HG02642 (cell line): ENCODE data around the gene CPD.

ENCODE experiments used
- ATAC-seq: cut with Tn5 transposase; IDR thresholded peaks from one replicate; pipeline ENCODE4 v1.9.1; 2021; ENCODE audit warnings: mild to moderate bottlenecking; ENCODE audit not compliant: unreplicated experiment, poor library complexity

CPD gene

DNA sequence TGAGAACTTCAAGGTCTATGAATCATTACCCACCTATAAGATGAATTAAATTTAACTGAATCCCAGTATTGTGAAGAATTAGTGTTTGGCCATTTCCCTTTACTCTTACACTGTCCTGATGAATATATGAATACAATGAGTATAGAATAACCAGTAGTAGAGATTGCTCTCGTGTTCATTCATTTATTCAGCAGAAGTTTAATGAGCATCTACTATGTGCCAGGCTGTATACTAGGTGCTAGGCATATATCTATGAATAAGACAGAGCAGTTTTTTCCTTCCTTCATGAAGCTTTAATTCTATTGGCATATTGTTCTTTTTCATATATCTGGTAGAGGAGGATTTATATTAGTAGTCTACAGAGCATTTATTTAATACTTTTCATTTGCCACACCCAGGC, 104.4 kb downstream of the CPD start:
- no peak for ATAC-seq

DNA sequence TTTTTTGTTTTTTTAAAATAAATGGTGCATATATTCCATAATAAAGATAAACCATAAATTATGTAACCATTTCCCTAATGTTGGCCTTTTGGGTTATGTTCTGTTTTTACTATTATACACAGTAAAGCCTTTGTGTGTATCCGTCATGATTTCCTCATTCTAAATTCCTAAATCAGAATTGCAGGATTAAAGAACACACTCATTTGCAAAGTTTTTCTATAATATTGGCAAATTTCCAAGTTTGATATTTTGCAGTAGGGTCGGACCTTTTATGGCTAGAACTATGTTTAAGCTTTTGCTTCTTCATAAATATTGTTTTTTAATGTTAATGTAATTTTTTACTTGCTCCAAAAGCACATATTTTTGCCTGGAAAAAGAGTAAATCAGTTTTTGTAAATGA, 115.1 kb downstream of the CPD start:
- no peak for ATAC-seq

DNA sequence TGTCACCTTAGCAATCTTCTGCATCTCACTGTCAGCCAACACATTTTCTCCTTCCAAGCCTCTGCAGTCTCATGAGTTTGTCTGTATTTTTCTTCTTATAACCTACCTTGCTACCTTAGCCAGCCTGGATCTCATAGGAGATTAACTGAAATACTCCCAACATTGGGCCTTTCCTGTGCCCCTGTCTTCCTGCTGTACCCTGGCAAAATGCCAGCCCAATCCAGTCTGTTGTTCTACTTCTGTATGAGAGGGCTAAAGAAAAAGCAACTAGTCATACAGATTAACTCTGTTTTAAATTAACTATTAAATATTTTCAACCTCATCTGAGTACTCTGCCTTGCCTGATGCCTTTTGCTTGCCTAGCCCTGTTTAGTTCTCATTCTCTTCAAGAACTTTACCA, 116.9 kb downstream of the CPD start:
- ATAC-seq: no peak

DNA sequence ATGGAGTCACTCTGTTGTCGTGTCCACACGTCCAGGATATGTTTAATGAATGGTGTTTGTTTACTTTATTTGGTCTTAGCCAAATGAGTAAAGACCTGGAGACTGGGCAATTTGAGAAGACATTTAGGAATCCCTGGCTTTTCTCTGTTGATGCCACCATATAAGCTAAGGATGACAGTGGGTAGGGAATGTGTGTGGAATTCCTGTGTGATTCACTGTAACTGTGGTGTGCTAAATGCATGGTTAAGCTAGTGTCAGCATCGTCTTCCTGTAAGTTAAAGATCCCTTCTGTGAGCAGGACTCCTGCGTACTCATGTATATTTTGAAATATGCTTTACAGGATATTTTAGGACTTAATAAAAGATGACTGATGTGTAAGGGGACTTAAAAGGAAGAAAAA, 124.8 kb downstream of the CPD start:
- no peak for ATAC-seq

DNA sequence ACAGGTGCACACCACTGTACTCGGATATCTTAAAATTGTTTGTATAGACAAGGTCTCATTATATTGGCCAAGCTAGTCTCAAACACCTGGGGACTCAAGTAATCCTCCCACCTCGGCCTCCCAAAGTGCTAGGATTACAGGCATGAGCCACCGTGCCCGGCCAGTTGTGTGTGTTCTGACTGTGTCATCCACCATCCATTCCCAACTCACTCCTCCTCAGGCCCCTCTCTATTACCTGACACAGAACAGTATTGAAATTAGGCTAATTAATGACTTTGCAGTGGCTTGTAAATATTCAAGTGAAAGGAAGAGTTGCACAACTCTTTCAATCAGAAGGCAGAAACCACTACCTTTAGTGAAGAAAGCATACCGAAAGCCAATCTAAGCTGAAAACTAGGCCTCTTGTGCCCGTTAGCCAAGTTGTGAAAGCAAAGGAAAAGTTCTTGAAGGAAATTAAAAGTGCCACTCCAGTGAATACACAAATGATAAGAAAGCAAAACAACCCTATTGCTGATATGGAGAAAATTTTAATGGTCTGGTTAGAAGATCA, 127.2 kb downstream of the CPD start:
- ATAC-seq: no peak

DNA sequence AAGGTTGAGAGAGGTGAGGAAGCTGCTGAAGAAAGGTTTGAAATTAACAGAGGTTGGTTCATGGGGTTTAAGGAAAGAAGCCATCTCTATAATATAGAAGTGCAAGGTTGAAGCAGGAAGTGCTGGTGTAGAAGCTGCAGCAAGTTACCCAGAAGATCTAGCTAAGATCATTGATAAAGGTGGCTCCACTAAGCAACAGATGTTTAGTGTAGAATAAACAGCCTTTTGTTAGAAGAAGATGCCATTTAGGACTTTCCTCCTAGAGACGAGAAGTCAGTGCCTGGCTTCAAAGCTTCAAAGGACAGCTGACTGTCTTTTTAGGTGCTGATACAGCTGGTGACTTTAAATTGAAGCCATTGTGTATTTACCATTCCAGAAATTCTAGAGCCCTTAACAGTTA, 127.8 kb downstream of the CPD start:
- no peak for ATAC-seq

DNA sequence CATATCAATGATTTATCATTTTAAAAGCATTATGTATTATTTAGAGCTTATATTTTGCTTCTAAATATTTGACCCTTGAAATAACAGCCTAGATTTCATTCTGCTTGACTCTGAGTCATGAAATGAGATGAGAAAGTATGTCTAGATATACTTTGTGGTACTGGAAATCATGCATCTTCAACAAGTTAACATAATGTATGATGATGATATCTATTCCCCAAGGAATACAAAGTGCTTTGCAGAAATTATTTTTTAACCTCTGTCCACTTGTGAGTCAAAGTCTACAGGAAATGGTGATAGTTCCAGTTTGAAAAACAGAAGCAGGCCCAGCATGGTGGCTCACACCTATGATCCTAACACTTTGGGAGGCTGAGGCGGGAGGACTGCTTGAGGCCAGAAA, 134.6 kb downstream of the CPD start:
- ATAC-seq: no peak

DNA sequence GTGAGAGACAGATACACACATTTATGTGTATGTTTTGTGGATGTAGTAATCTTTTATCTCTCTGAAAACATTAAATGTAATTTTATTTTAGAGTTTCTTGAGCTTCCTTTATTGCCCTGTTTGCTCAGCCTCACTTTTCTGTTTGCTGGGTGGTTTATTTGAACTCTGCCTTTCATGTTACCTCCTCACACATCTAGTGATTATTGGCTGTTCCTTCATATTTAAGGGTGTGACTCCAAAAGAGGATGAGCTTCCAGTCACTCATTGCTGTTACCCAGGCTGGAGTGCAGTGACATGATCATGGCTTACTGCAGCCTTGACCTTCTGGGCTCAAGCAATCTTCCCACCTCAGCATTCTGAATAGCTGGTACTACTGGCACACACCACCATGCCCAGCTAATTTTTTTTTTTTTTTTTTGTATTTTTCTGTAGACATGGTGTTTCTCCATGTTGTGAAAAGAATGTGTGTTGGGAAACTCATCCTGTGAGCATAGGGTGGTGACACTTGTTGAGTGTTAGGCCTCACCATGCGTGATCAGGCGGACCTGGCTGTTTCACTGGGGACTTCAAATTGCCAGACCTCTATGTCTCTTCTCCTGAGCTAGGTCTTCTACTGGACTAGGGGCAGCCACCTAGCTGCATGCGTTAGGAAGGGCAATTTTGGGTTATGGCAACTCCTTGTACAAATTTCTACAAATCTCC, 136.3 kb downstream of the CPD start:
- no peak for ATAC-seq

DNA sequence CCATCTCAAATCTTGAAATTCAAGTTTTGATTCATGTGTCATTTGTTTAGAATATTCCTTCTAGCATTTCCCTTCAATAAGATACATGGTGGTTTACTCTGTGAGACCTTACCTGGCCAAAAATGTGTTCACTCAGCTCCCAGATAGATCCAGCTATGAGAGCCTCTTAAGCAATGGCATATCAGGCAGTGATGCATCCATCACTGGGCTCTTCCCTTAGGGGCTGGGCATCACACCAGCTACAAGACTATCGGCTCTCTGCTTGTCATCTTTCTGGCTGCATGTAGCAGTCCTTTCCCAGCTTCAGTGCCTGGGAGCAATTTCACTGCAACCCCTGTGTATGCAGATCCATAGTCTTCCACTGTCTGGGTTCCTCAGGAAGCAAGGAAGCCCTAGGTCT, 139.1 kb downstream of the CPD start:
- ATAC-seq: no peak

DNA sequence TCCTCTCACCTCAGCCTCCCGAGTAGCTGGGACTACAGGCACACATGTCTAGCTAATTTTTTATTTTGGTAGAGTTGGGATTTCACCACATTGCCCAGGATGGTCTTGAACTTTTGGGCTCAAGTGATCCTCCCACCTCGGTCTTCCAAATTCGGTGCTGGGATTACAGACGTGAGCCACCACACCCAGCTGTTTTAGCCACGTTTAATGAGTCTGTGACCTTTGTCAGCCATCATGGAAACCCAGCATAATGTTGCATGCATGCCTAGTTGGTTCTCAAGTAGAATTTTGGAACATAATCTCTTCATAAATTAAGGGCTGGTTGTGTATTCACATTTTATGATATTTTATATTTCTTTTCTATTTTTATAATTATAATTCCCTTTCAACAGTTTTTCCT, 140.4 kb downstream of the CPD start:
- ATAC-seq: no peak
